Kidney epithelial cell (primary cell): ENCODE data around the gene CTIF. TPM values are rescaled to one million over a fixed set of nuclear protein-coding genes. Genes with fewer than 3 reads are reported as not detected.

Experiments
- DNase-seq: peaks from one replicate; pipeline ENCODE4 v3.0.0-alpha.2; 2010; ENCODE audit warnings: low read depth
- H3K27me3 ChIP-seq: 2 replicates; pipeline ENCODE4 v1.6.0; 2011; ENCODE audit warnings: low read length; ENCODE audit not compliant: control insufficient read depth, insufficient read depth
- H3K36me3 ChIP-seq: 2 replicates; pipeline ENCODE4 v1.5.1; 2011; ENCODE audit warnings: low read length; ENCODE audit not compliant: control insufficient read depth, insufficient read depth
- H3K4me3 ChIP-seq: 2 replicates; pipeline ENCODE4 v1.5.1; 2011; ENCODE audit warnings: low read depth, mild to moderate bottlenecking, control low read depth, low read length
- CTCF ChIP-seq: IDR thresholded peaks from 2 replicates; pipeline ENCODE4 v1.5.1; 2011; ENCODE audit warnings: mild to moderate bottlenecking, moderate library complexity, low read length, control low read depth, inconsistent platforms; ENCODE audit not compliant: insufficient read depth, poor library complexity, severe bottlenecking
- total RNA-seq: library from RNA; depleted of rRNA; stranded (reverse); fragments of >200 nt; gene quantifications from 2 replicates; pipeline ENCODE4 v1.2.3, GENCODE V29; 2015

CTIF gene
- total RNA-seq, 1 donor from 2014 or later = 24.3 TPM

DNA sequence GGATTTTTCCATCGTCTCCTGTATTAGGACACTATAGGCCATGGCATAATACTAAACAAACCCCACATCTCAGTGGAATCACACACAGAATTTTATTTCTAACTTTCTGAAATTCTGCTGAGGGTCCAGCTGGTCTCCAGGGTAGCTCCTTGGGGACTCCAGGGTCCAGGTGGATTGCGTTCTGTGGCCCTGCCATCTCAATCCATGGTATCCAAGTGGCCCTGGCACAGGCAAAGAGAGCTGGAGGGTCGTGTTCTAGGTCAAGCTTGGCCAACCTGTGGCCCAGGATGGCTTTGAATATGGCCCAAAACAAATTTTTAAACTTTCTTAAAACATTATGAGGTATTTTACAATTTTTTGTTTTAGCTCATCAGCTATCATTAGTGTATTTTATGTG, 134.6 kb downstream of the CTIF start:
- no peak overlapping the region for H3K4me3 ChIP-seq

GRCh38 chr18:48673853-48674721, 135.3 kb downstream of the CTIF start:
- H3K4me3 ChIP-seq = no peak overlapping the region
- TF ChIP-seq CTCF = no peak
- peaks cover 1% of the 10 kb centered on the region for H3K36me3 ChIP-seq
- no peaks in the 10 kb centered on the region for H3K27me3 ChIP-seq
- no peak for DNase-seq

More for the DNA sequence above, 134.6 kb downstream of the CTIF start:
- DNase-seq = no peak
- TF ChIP-seq CTCF = no peak
- H3K27me3 ChIP-seq = no peaks in the 10 kb centered on the region
- peaks cover 1% of the 10 kb centered on the region for H3K36me3 ChIP-seq

DNA sequence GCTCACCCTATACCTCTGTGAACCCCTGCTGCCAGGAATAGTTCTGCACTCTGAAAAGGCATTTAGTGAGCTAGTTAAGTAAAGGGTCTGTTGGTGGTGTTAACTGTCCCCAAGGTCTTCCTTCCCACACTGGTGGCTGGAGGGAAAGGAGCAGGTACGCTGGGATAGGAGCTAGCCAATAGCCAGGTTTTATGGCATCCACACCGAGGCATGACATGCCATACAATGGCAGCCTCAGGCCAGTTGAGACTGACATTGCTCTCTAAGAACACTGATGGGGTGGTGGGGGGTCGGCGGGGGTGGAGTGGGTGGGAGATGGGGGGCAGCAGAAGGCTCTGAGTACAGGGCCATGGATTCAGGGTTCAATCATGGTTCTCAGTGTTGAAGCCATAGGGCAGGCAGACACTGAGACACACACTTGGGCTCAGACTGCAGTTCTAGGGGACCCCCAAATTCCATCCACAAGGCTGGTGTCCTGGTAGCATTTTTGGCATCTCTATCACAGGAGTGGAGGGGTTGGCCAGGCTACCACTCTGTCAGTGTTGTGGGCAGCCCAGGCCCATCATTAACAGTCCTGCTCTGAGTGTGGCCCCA, 136.0 kb downstream of the CTIF start:
- Histone ChIP-seq H3K27me3 (no peaks in the 10 kb centered on the region), H3K4me3 (no peak overlapping the region), H3K36me3 (peaks cover 1% of the 10 kb centered on the region)
- no peak for DNase-seq
- no peak for TF ChIP-seq CTCF

DNA sequence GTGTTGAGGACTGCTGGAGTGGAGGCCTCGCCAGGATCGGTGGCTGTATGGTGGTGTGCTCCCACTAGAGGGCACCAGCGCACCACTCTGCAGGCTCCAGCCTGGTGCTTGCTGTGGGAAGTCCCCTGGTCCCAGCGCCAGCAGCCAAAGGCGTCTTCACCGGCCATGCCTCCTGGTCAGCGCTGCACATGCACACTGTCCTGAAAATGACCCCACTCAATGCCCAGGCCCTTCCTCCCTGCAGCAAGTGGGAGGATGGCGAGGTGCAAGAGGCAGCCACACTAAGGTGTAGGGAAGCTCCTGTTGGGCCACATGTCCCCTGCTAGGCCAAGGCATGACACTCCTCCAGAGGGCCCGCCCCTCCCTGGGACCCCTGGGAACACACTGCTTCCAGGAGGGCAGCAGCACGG, 136.5 kb downstream of the CTIF start:
- DNase-seq = peak; percentile 45
- peak; percentile 97 for TF ChIP-seq CTCF

GRCh38 chr18:48675912-48676311, 137.1 kb downstream of the CTIF start:
- H3K27me3 ChIP-seq = no peaks in the 10 kb centered on the region
- TF ChIP-seq CTCF = no peak
- H3K36me3 ChIP-seq = no peaks in the 10 kb centered on the region
- DNase-seq = no peak
- no peak overlapping the region for H3K4me3 ChIP-seq

More for the DNA sequence above, 136.5 kb downstream of the CTIF start:
- Histone ChIP-seq H3K27me3 (no peaks in the 10 kb centered on the region), H3K36me3 (no peaks in the 10 kb centered on the region), H3K4me3 (no peak overlapping the region)
